Measurements from ENCODE around the gene STH. TPM values are rescaled to one million over a fixed set of nuclear protein-coding genes. Genes with fewer than 3 reads are reported as not detected.

Gene STH
- total RNA-seq, 1 donor from 2014 or later, result not detected

- ATAC-seq, result no peak
Measured at GRCh38 chr17:45968732-45969131, 30.3 kb upstream of the STH start.

GRCh38 chr17:45969726-45970125 lies 29.3 kb upstream of the STH start:
- ATAC-seq, result no peak

- no peak for ATAC-seq
Measured at GRCh38 chr17:45970659-45971058, 28.4 kb upstream of the STH start.

- no peak for ATAC-seq
Measured at GRCh38 chr17:45971698-45972141, 27.3 kb upstream of the STH start.

GRCh38 chr17:45972531-45972930 lies 26.5 kb upstream of the STH start:
- no peak for ATAC-seq

- peak; percentile 77 for ATAC-seq
Measured at GRCh38 chr17:45973099-45973780, 25.8 kb upstream of the STH start.

GRCh38 chr17:45973946-45974859 lies 24.8 kb upstream of the STH start:
- peak; percentile 30 for ATAC-seq

GRCh38 chr17:45974916-45975630 lies 24.0 kb upstream of the STH start:
- no peak for ATAC-seq

GRCh38 chr17:45975640-45976295 lies 23.3 kb upstream of the STH start:
- ATAC-seq, result no peak

GRCh38 chr17:45976391-45976754 lies 22.7 kb upstream of the STH start:
- ATAC-seq, result no peak

- no peak for ATAC-seq
Measured at GRCh38 chr17:45976755-45977505, 22.1 kb upstream of the STH start.

GRCh38 chr17:45977506-45977824 lies 21.6 kb upstream of the STH start:
- no peak for ATAC-seq

GRCh38 chr17:45977976-45978626 lies 20.9 kb upstream of the STH start:
- no peak for ATAC-seq

GRCh38 chr17:45979137-45979536 lies 19.9 kb upstream of the STH start:
- no peak for ATAC-seq

- ATAC-seq, result no peak
Measured at GRCh38 chr17:45980855-45981254, 18.2 kb upstream of the STH start.

- ATAC-seq, result no peak
Measured at GRCh38 chr17:45981306-45981705, 17.7 kb upstream of the STH start.

GRCh38 chr17:45982791-45983613 lies 16.0 kb upstream of the STH start:
- ATAC-seq, result no peak

GRCh38 chr17:45983614-45984310 lies 15.3 kb upstream of the STH start:
- no peak for ATAC-seq

- ATAC-seq, result no peak
Measured at GRCh38 chr17:45984368-45984767, 14.7 kb upstream of the STH start.

GRCh38 chr17:45985447-45985846 lies 13.6 kb upstream of the STH start:
- ATAC-seq, result no peak

All from esophagus mucosa (tissue), 1 donor.